Measurements from ENCODE around the gene TXNDC12.

DNA sequence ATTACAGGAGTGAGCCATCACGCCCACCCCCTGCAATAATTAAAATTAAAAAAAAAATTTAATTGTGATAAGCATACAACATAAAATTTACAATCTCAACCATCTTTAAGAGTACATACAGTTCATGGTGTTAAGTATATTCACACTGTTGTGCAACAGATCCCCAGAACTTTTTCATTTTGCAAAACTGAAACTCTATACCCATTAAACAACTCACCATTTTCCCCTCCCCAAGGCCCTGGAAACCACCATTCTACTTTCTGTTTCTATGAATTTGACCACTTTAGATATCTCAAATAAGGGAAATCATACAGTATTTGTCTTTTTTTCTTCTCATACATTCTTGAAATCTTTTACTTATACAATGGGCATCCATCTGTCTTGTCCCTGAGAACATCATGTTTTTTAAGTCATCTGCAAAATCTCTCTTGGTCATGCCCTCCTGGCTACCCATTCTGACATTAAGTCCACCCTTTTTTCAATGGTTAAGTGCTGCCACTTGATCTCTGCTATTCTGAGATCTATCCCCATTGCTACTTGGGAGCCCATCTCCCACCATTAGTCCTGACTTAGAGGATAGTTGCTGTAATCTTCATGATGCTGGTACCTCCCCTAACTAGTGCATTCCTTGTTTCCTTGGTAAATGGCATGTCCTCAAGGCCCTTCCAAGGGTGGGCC lies 47.5 kb upstream of the TXNDC12 start:
- TF ChIP-seq, protein P1, sequence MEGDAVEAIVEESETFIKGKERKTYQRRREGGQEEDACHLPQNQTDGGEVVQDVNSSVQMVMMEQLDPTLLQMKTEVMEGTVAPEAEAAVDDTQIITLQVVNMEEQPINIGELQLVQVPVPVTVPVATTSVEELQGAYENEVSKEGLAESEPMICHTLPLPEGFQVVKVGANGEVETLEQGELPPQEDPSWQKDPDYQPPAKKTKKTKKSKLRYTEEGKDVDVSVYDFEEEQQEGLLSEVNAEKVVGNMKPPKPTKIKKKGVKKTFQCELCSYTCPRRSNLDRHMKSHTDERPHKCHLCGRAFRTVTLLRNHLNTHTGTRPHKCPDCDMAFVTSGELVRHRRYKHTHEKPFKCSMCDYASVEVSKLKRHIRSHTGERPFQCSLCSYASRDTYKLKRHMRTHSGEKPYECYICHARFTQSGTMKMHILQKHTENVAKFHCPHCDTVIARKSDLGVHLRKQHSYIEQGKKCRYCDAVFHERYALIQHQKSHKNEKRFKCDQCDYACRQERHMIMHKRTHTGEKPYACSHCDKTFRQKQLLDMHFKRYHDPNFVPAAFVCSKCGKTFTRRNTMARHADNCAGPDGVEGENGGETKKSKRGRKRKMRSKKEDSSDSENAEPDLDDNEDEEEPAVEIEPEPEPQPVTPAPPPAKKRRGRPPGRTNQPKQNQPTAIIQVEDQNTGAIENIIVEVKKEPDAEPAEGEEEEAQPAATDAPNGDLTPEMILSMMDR (IDR thresholded peaks at IDR 0.05; ENCODE audit: borderline replicate concordance, extremely low read depth, low read length, poor library complexity, severe bottlenecking), result no peak
- TF ChIP-seq EZH2 (IDR thresholded peaks at IDR 0.05; ENCODE audit: borderline replicate concordance, low read depth, low read length, severe bottlenecking), result no peak

All from DND-41 (cell line).